Measurements from ENCODE around the gene LIPT2. TPM values are rescaled to one million over a fixed set of nuclear protein-coding genes. Genes with fewer than 3 reads are reported as not detected.

The LIPT2 gene
- total RNA-seq, 2 donors from 2014 or later = 3.9 to 4.4 TPM

- peak overlapping the region; percentile 87 to 100 for H3K9ac ChIP-seq (ENCODE audit: low read depth in 2 of 2, low read length in 2 of 2)
Observed at GRCh38 chr11:74493791-74494630, 487 bp upstream of the LIPT2 start.

GRCh38 chr11:74492084-74492483 lies 1.4 kb downstream of the LIPT2 start:
- H3K4me3 ChIP-seq = no peak overlapping the region
- intact Hi-C loops (cut with DNase I) = no loop called here
- H3K9me3 ChIP-seq = no peaks in the 10 kb centered on the region
- H3K27me3 ChIP-seq = no peaks in the 10 kb centered on the region
- no peaks in the 10 kb centered on the region for H3K4me1 ChIP-seq
- TF ChIP-seq CTCF (IDR thresholded peaks at IDR 0.05) = no peak
- no peaks in the 10 kb centered on the region for H3K36me3 ChIP-seq
- H3K9ac ChIP-seq (ENCODE audit: low read depth in 2 of 2, low read length in 2 of 2) = no peak overlapping the region
- no peak for DNase-seq
- H3K27ac ChIP-seq = no peak overlapping the region

More at GRCh38 chr11:74493791-74494630, 487 bp upstream of the LIPT2 start:
- Histone ChIP-seq H3K4me1 (no peaks in the 10 kb centered on the region), H3K4me3 (peak overlapping the region; percentile 86), H3K27me3 (no peaks in the 10 kb centered on the region), H3K36me3 (no peaks in the 10 kb centered on the region), H3K9me3 (no peaks in the 10 kb centered on the region), H3K27ac (peak overlapping the region; percentile 100)
- no peak for TF ChIP-seq CTCF (IDR thresholded peaks at IDR 0.05)
- intact Hi-C loops (cut with DNase I) = no loop called here
- DNase-seq = no peak

GRCh38 chr11:74490941-74491340 lies 2.6 kb downstream of the LIPT2 start:
- Histone ChIP-seq H3K9me3 (no peaks in the 10 kb centered on the region), H3K27me3 (no peaks in the 10 kb centered on the region), H3K4me1 (no peaks in the 10 kb centered on the region), H3K9ac (ENCODE audit: low read depth in 2 of 2, low read length in 2 of 2) (no peak overlapping the region), H3K36me3 (no peaks in the 10 kb centered on the region), H3K4me3 (no peak overlapping the region), H3K27ac (no peak overlapping the region)
- intact Hi-C loops (cut with DNase I) = no loop called here
- no peak for TF ChIP-seq CTCF (IDR thresholded peaks at IDR 0.05)
- no peak for DNase-seq

GRCh38 chr11:74487875-74488274 lies 5.6 kb downstream of the LIPT2 start:
- no peak for DNase-seq
- Histone ChIP-seq H3K4me3 (no peak overlapping the region), H3K27me3 (no peaks in the 10 kb centered on the region), H3K4me1 (no peaks in the 10 kb centered on the region), H3K27ac (no peak overlapping the region), H3K9ac (ENCODE audit: low read depth in 2 of 2, low read length in 2 of 2) (no peak overlapping the region), H3K36me3 (no peaks in the 10 kb centered on the region), H3K9me3 (no peaks in the 10 kb centered on the region)
- intact Hi-C loops (cut with DNase I) = no loop called here
- TF ChIP-seq CTCF (IDR thresholded peaks at IDR 0.05) = no peak

GRCh38 chr11:74485868-74486267 lies 7.7 kb downstream of the LIPT2 start:
- intact Hi-C loops (cut with DNase I) = no loop called here
- no peaks in the 10 kb centered on the region for H3K27me3 ChIP-seq
- TF ChIP-seq CTCF (IDR thresholded peaks at IDR 0.05) = no peak
- no peaks in the 10 kb centered on the region for H3K4me1 ChIP-seq
- no peak overlapping the region for H3K4me3 ChIP-seq
- no peak overlapping the region for H3K27ac ChIP-seq
- H3K9me3 ChIP-seq = no peaks in the 10 kb centered on the region
- H3K36me3 ChIP-seq = no peaks in the 10 kb centered on the region
- no peak overlapping the region for H3K9ac ChIP-seq (ENCODE audit: low read depth in 2 of 2, low read length in 2 of 2)
- DNase-seq = no peak

All from colonic mucosa (tissue), 4 donors.